CD4-positive, alpha-beta T cell (primary cell): ENCODE measurements around the gene BRMS1. TPM values are rescaled to one million over a fixed set of nuclear protein-coding genes. Genes with fewer than 3 reads are reported as not detected.

Experiments used
- ATAC-seq: fragments of 200-7000 bp; cut with Tn5 transposase; one replicate; pipeline ENCODE4 v1.10.0; 2022; ENCODE audit warnings: mild to moderate bottlenecking; ENCODE audit not compliant: poor library complexity
- CTCF ChIA-PET: fragments of 350-600 bp; sonication (Branson Sonifier 250); formaldehyde crosslinking; loops from one replicate; lab custom pipeline; 2021; ENCODE audit warnings: antibody characterized with exemption, inconsistent platforms; lab: Charles Lee
- POLR2A ChIA-PET: fragments of 350-600 bp; sonication (Branson Sonifier 250); formaldehyde crosslinking; loops from one replicate; lab custom pipeline; 2021; ENCODE audit warnings: antibody characterized with exemption, inconsistent platforms; lab: Charles Lee
- DNase-seq, 14 experiments: peaks; one replicate each; pipeline ENCODE4 v3.0.0-alpha.2; 2013 to 2020; ENCODE audit warnings: mixed read lengths in 2 of 14
- H3K27ac ChIP-seq, 2 donors: one replicate each; pipeline versions ENCODE4 v1.5.1 to v1.7.0; 2013; ENCODE audit warnings: low read length in 2 of 2, low read depth in 1 of 2, mild to moderate bottlenecking in 1 of 2
- H3K27me3 ChIP-seq, 2 experiments: 1 replicate in 1 of 2; 2 replicates in 1 of 2; pipeline versions ENCODE4 v1.6.1 to v1.7.0; 2013; ENCODE audit warnings: low read length in 2 of 2, control low read depth in 1 of 2, mild to moderate bottlenecking in 1 of 2, moderate library complexity in 1 of 2; ENCODE audit not compliant: insufficient read depth in 2 of 2, control insufficient read depth in 1 of 2
- H3K36me3 ChIP-seq: one replicate; pipeline ENCODE4 v1.6.1; 2013; ENCODE audit warnings: low read length, control low read depth; ENCODE audit not compliant: insufficient read depth
- H3K4me1 ChIP-seq: one replicate; pipeline ENCODE4 v1.6.1; 2013; ENCODE audit warnings: low read length, control low read depth; ENCODE audit not compliant: insufficient read depth
- H3K4me3 ChIP-seq: one replicate; pipeline ENCODE4 v1.5.1; 2013; ENCODE audit warnings: mild to moderate bottlenecking, low read length, moderate library complexity
- H3K9me3 ChIP-seq, 2 experiments: 1 replicate in 1 of 2; 2 replicates in 1 of 2; pipeline versions ENCODE4 v1.6.1 to v1.7.0; 2013; ENCODE audit warnings: low read length in 2 of 2, mild to moderate bottlenecking in 2 of 2, control low read depth in 1 of 2, moderate library complexity in 1 of 2; ENCODE audit not compliant: control insufficient read depth in 1 of 2, insufficient read depth in 1 of 2
- H3K27ac Mint-ChIP-seq: one replicate; pipeline ENCODE4 v1.8.0; 2020; ENCODE audit warnings: mixed read lengths
- H3K27me3 Mint-ChIP-seq: one replicate; pipeline ENCODE4 v1.8.0; 2021; ENCODE audit warnings: mixed read lengths
- H3K36me3 Mint-ChIP-seq: one replicate; pipeline ENCODE4 v1.8.0; 2021; ENCODE audit warnings: low read depth, mixed read lengths
- H3K4me1 Mint-ChIP-seq: one replicate; pipeline ENCODE4 v1.8.0; 2021; ENCODE audit warnings: low read depth, mixed read lengths
- H3K4me3 Mint-ChIP-seq: one replicate; pipeline ENCODE4 v1.8.0; 2020; ENCODE audit warnings: mild to moderate bottlenecking, mixed read lengths
- H3K9me3 Mint-ChIP-seq: one replicate; pipeline ENCODE4 v1.8.0; 2020; ENCODE audit warnings: mixed read lengths
- CTCF ChIP-seq: fragments of 200-600 bp; IDR thresholded peaks from one replicate; pipeline ENCODE4 v1.8.0; 2022; ENCODE audit warnings: antibody characterized with exemption, mild to moderate bottlenecking
- intact Hi-C, 2 experiments: fragments of 100-400 bp; cut with DNase I in 1 of 2; cut with micrococcal nuclease in 1 of 2; formaldehyde crosslinking; loops; one replicate each; pipeline versions ENCODE4 v1.15.1 to v1.9.0; 2023 to 2025; cut with DNase I, micrococcal nuclease
- total RNA-seq, 174 experiments: library from RNA in 2 of 174; stranded (reverse) in 2 of 174; gene quantifications; one replicate each; pipeline ENCODE4 v1.2.3 and lab custom pipeline; 2021 to 2026

BRMS1 gene
- total RNA-seq, 2 experiments from 2014 or later = 52.7 to 58.4 TPM

GRCh38 chr11:66310324-66310723 lies 34.6 kb downstream of the BRMS1 start:
- Mint-ChIP-seq H3K27me3 (peaks cover 4% of the 10 kb centered on the region), H3K9me3 (no peaks in the 10 kb centered on the region), H3K36me3 (no peaks in the 10 kb centered on the region), H3K27ac (no peak overlapping the region), H3K4me3 (no peak overlapping the region), H3K4me1 (peaks cover 14% of the 10 kb centered on the region)
- H3K27me3 ChIP-seq = no peaks in the 10 kb centered on the region
- intact Hi-C loops = no loop called here
- ChIA-PET CTCF (interaction anchor here (3.5 to 3.6 kb wide), 2 partner anchors 20 to 75 kb away, joined by 22 to 30 read pairs; no protein-coding TSS in a partner anchor), POLR2A (interaction anchor here (3.0 kb wide), 1 partner anchor 18 kb away, joined by 11 read pairs; no protein-coding TSS in a partner anchor)
- no peaks in the 10 kb centered on the region for H3K36me3 ChIP-seq
- no peaks in the 10 kb centered on the region for H3K9me3 ChIP-seq
- no peak overlapping the region for H3K27ac ChIP-seq
- H3K4me3 ChIP-seq = no peak overlapping the region
- ATAC-seq (no peak), DNase-seq (no peak)
- TF ChIP-seq CTCF = no peak
- peaks cover 42% of the 10 kb centered on the region for H3K4me1 ChIP-seq

GRCh38 chr11:66309475-66309874 lies 35.4 kb downstream of the BRMS1 start:
- no peak overlapping the region for H3K4me3 Mint-ChIP-seq
- Histone ChIP-seq H3K4me3 (no peak overlapping the region), H3K36me3 (no peaks in the 10 kb centered on the region), H3K9me3 (no peaks in the 10 kb centered on the region), H3K4me1 (peaks cover 34% of the 10 kb centered on the region), H3K27me3 (no peaks in the 10 kb centered on the region), H3K27ac (no peak overlapping the region)
- intact Hi-C loops = no loop called here
- no peaks in the 10 kb centered on the region for H3K36me3 Mint-ChIP-seq
- no peak for ATAC-seq
- no peak for DNase-seq
- no peak overlapping the region for H3K27ac Mint-ChIP-seq
- ChIA-PET POLR2A (no interaction called here), CTCF (interaction anchor here (3.5 kb wide), 1 partner anchor 76 kb away, joined by 22 read pairs; no protein-coding TSS in a partner anchor)
- peaks cover 8% of the 10 kb centered on the region for H3K4me1 Mint-ChIP-seq
- no peaks in the 10 kb centered on the region for H3K9me3 Mint-ChIP-seq
- peaks cover 4% of the 10 kb centered on the region for H3K27me3 Mint-ChIP-seq
- no peak for TF ChIP-seq CTCF

GRCh38 chr11:66302656-66303055 lies 42.2 kb downstream of the BRMS1 start:
- Mint-ChIP-seq H3K4me1 (no peaks in the 10 kb centered on the region), H3K27ac (no peak overlapping the region), H3K4me3 (no peak overlapping the region), H3K9me3 (no peaks in the 10 kb centered on the region), H3K36me3 (no peaks in the 10 kb centered on the region), H3K27me3 (peaks cover 2% of the 10 kb centered on the region)
- no peaks in the 10 kb centered on the region for H3K27me3 ChIP-seq
- intact Hi-C loops = no loop called here
- no peaks in the 10 kb centered on the region for H3K36me3 ChIP-seq
- H3K4me1 ChIP-seq = no peaks in the 10 kb centered on the region
- DNase-seq (no peak), ATAC-seq (no peak)
- CTCF ChIA-PET = no interaction called here
- no peak overlapping the region for H3K27ac ChIP-seq
- no peak for TF ChIP-seq CTCF
- POLR2A ChIA-PET = no interaction called here
- H3K9me3 ChIP-seq = no peaks in the 10 kb centered on the region
- H3K4me3 ChIP-seq = no peak overlapping the region
